GM19023 (cell line): ENCODE measurements around the gene CXCL5.
"Not testable (repeated sequence)": the region's sequence is repeated elsewhere in the genome, so short reads cannot be mapped to it uniquely, and the experiment has no call there.

Experiments
- ATAC-seq: cut with Tn5 transposase; IDR thresholded peaks from one replicate; pipeline ENCODE4 v1.9.1; 2021; ENCODE audit warnings: mild to moderate bottlenecking, moderate library complexity; ENCODE audit not compliant: unreplicated experiment

Gene CXCL5

GRCh38 chr4:73974352-73974751 is 24.1 kb downstream of the CXCL5 start:
- ATAC-seq = no peak

GRCh38 chr4:73970945-73971344 is 27.5 kb downstream of the CXCL5 start:
- no peak for ATAC-seq

GRCh38 chr4:73970011-73970410 is 28.5 kb downstream of the CXCL5 start:
- no peak for ATAC-seq

- no peak for ATAC-seq
Measured at GRCh38 chr4:73967866-73968265, 30.6 kb downstream of the CXCL5 start.

- ATAC-seq = no peak
Measured at GRCh38 chr4:73964862-73965611, 33.4 kb downstream of the CXCL5 start.

- no peak for ATAC-seq
Measured at GRCh38 chr4:73962724-73963123, 35.8 kb downstream of the CXCL5 start.

- not testable (repeated sequence) for ATAC-seq
Measured at GRCh38 chr4:73959041-73959440, 39.4 kb downstream of the CXCL5 start.

- no peak for ATAC-seq
Measured at GRCh38 chr4:73952352-73952751, 46.1 kb downstream of the CXCL5 start.

GRCh38 chr4:73950376-73950920 is 48.0 kb downstream of the CXCL5 start:
- not testable (repeated sequence) for ATAC-seq

- no peak for ATAC-seq
Measured at GRCh38 chr4:73948990-73949706, 49.3 kb downstream of the CXCL5 start.

GRCh38 chr4:73948291-73948690 is 50.2 kb downstream of the CXCL5 start:
- no peak for ATAC-seq

GRCh38 chr4:73947239-73947985 is 51.1 kb downstream of the CXCL5 start:
- ATAC-seq = no peak

- ATAC-seq = no peak
Measured at GRCh38 chr4:73945674-73946449, 52.6 kb downstream of the CXCL5 start.
